ENCODE data around the gene DHFR. TPM values are rescaled to one million over a fixed set of nuclear protein-coding genes. Genes with fewer than 3 reads are reported as not detected.

DHFR gene
- polyA plus RNA-seq = 9.2 TPM in 2 replicates

GRCh38 chr5:80654391-80655230 lies at the start of gene DHFR, which contains the start of gene MSH3:
Gene DHFR, minus strand, starts transcription at chr5:80654983. Its CDS starts 494 bp downstream, at chr5:80654489.
Gene MSH3, plus strand, starts transcription at chr5:80654652. Its CDS starts 76 bp downstream, at chr5:80654728.

Other genes with a start within 250 kb of the DHFR start
- gene ZFYVE16, start 246.9 kb downstream of the DHFR start, polyA plus RNA-seq = 31.4 and 36.2 TPM in 2 replicates
- 1.7 and 3.2 TPM in 2 replicates for gene FAM151B, start 166.9 kb downstream of the DHFR start, polyA plus RNA-seq
- not detected in 2 replicates for gene ANKRD34B, start 84.7 kb downstream of the DHFR start, polyA plus RNA-seq
- 10.5 and 12.9 TPM in 2 replicates for gene MSH3, start 331 bp downstream of the DHFR start, polyA plus RNA-seq

All from Purkinje cell (primary cell).